CD4-positive, alpha-beta T cell treated with Interferon gamma for 1 hour (primary cell): ENCODE measurements around the gene ITK.
"Not testable (repeated sequence)": the region's sequence is repeated elsewhere in the genome, so short reads cannot be mapped to it uniquely, and the experiment has no call there.

Source experiments
- DNase-seq: peaks from one replicate; pipeline ENCODE4 v3.0.0-alpha.2; 2020

ITK gene

GRCh38 chr5:157168286-157168685, 12.4 kb upstream of the ITK start:
- DNase-seq: no peak

GRCh38 chr5:157172403-157172802, 8.2 kb upstream of the ITK start:
- peak; percentile 72 for DNase-seq

- DNase-seq: no peak
Observed at GRCh38 chr5:157175071-157175612, 5.5 kb upstream of the ITK start.

GRCh38 chr5:157177953-157178352, 2.7 kb upstream of the ITK start:
- no peak for DNase-seq

GRCh38 chr5:157178966-157179365, 1.7 kb upstream of the ITK start:
- DNase-seq: no peak

- no peak for DNase-seq
Observed at GRCh38 chr5:157182143-157182757, 1.6 kb downstream of the ITK start.

GRCh38 chr5:157184117-157184670, 3.6 kb downstream of the ITK start:
- DNase-seq: no peak

- not testable (repeated sequence) for DNase-seq
Observed at GRCh38 chr5:157185122-157185521, 4.5 kb downstream of the ITK start.

- DNase-seq: no peak
Observed at GRCh38 chr5:157186309-157187045, 5.8 kb downstream of the ITK start.

GRCh38 chr5:157187046-157187754, 6.6 kb downstream of the ITK start:
- no peak for DNase-seq

- no peak for DNase-seq
Observed at GRCh38 chr5:157188270-157188669, 7.6 kb downstream of the ITK start.

GRCh38 chr5:157189223-157189622, 8.6 kb downstream of the ITK start:
- no peak for DNase-seq

- peak; percentile 42 for DNase-seq
Observed at GRCh38 chr5:157193699-157194424, 13.2 kb downstream of the ITK start.

GRCh38 chr5:157196045-157196444, 15.4 kb downstream of the ITK start:
- DNase-seq: no peak

- peak; percentile 28 for DNase-seq
Observed at GRCh38 chr5:157197086-157197485, 16.4 kb downstream of the ITK start.

- DNase-seq: peak; percentile 50
Observed at GRCh38 chr5:157198277-157198986, 17.8 kb downstream of the ITK start.

- DNase-seq: no peak
Observed at GRCh38 chr5:157201857-157202256, 21.2 kb downstream of the ITK start.

- no peak for DNase-seq
Observed at GRCh38 chr5:157203417-157203816, 22.8 kb downstream of the ITK start.

GRCh38 chr5:157204765-157205164, 24.1 kb downstream of the ITK start:
- peak; percentile 18 for DNase-seq

GRCh38 chr5:157205708-157206107, 25.1 kb downstream of the ITK start:
- no peak for DNase-seq

- not testable (repeated sequence) for DNase-seq
Observed at GRCh38 chr5:157210652-157211051, 30.0 kb downstream of the ITK start.

- DNase-seq: no peak
Observed at GRCh38 chr5:157212307-157212706, 31.7 kb downstream of the ITK start.
